ENCODE data around the gene TLX2. TPM values are rescaled to one million over a fixed set of nuclear protein-coding genes. Genes with fewer than 3 reads are reported as not detected.
A peak's percentile ranks its signal among the peaks of the same experiment; 100 is the strongest.

The TLX2 gene
- total and polyA plus RNA-seq, 2 of the 13 experiments (the other 11 are each of a cell fraction or from before 2014, with no cell fraction given) = 0.05 to 0.20 TPM

- TF ChIP-seq CTCF (CRISPR knock-in tag; IDR thresholded peaks at IDR 0.05) = no peak
- TF ChIP-seq MYPOP (CRISPR knock-in tag; IDR thresholded peaks at IDR 0.05) = 0 out of 2 replicates have a peak, but pooled peaks have one; percentile 11
- no peak for TF ChIP-seq ZNF879 (CRISPR knock-in tag; IDR thresholded peaks at IDR 0.05)
- no peak for TF ChIP-seq E2F1 (CRISPR knock-in tag; IDR thresholded peaks at IDR 0.05)
- peak; percentile 53; the same call in 1 of the 2 replicates for TF ChIP-seq ESRRA (CRISPR knock-in tag; IDR thresholded peaks at IDR 0.05; ENCODE audit: low read depth)
- TF ChIP-seq ELF3 (CRISPR knock-in tag; IDR thresholded peaks at IDR 0.05) = peak; percentile 75; the same call in 1 of the 2 replicates
- peak; percentile 46; the same call in 1 of the 2 replicates for TF ChIP-seq UBTF (CRISPR knock-in tag; IDR thresholded peaks at IDR 0.05)
- TF ChIP-seq NR2C2 (CRISPR knock-in tag; IDR thresholded peaks at IDR 0.05; ENCODE audit: borderline replicate concordance) = peak; percentile 95
- TF ChIP-seq ADNP (CRISPR knock-in tag; IDR thresholded peaks at IDR 0.05) = no peak
- TF ChIP-seq STAG1 (CRISPR knock-in tag; IDR thresholded peaks at IDR 0.05) = peak; percentile 21; the same call in 1 of the 2 replicates
- no peak for TF ChIP-seq FOXO4 (CRISPR knock-in tag; conservative IDR thresholded peaks at IDR 0.05)
- TF ChIP-seq THAP8 (CRISPR knock-in tag; IDR thresholded peaks at IDR 0.05; ENCODE audit: borderline replicate concordance) = no peak
- no peak for TF ChIP-seq RORA (CRISPR knock-in tag; IDR thresholded peaks at IDR 0.05)
- peak; percentile 62 for TF ChIP-seq GATAD2A (CRISPR knock-in tag; IDR thresholded peaks at IDR 0.05)
- TF ChIP-seq PBX2 (CRISPR knock-in tag; IDR thresholded peaks at IDR 0.05) = no peak
- TF ChIP-seq ZSCAN22 (CRISPR knock-in tag; IDR thresholded peaks at IDR 0.05) = no peak
- TF ChIP-seq EHMT2 (IDR thresholded peaks at IDR 0.05; ENCODE audit: borderline replicate concordance, low read depth, low read length) = no peak
- TF ChIP-seq ZNF550 (CRISPR knock-in tag; IDR thresholded peaks at IDR 0.05; ENCODE audit: borderline replicate concordance) = no peak
These were observed 11.7 kb downstream of the TLX2 start, which contains the start of gene DQX1 (continued) for GRCh38 chr2:74525717-74526648.

All from HepG2 (cell line).